Measurements from ENCODE around the gene SEC24B.

SEC24B gene

GRCh38 chr4:109433205-109434006, at the start of gene SEC24B:
TSS of gene SEC24B (plus strand) at chr4:109433815. CDS start at chr4:109433870, 55 bp downstream.
- DNase-seq (ENCODE audit: low read depth, low spot score), result peak; percentile 71

- DNase-seq (ENCODE audit: low read depth, low spot score), result no peak
Measured at GRCh38 chr4:109383823-109384222, 49.8 kb upstream of the SEC24B start.

GRCh38 chr4:109385260-109385659, 48.4 kb upstream of the SEC24B start:
- no peak for DNase-seq (ENCODE audit: low read depth, low spot score)

GRCh38 chr4:109389369-109390114, 44.1 kb upstream of the SEC24B start:
- no peak for DNase-seq (ENCODE audit: low read depth, low spot score)

- DNase-seq (ENCODE audit: low read depth, low spot score), result no peak
Measured at GRCh38 chr4:109390115-109390768, 43.4 kb upstream of the SEC24B start.

GRCh38 chr4:109395694-109396093, 37.9 kb upstream of the SEC24B start:
- DNase-seq (ENCODE audit: low read depth, low spot score), result no peak

GRCh38 chr4:109398928-109399327, 34.7 kb upstream of the SEC24B start:
- DNase-seq (ENCODE audit: low read depth, low spot score), result no peak

GRCh38 chr4:109406337-109406931, 27.2 kb upstream of the SEC24B start:
- no peak for DNase-seq (ENCODE audit: low read depth, low spot score)

GRCh38 chr4:109407027-109407737, 26.4 kb upstream of the SEC24B start:
- no peak for DNase-seq (ENCODE audit: low read depth, low spot score)

- DNase-seq (ENCODE audit: low read depth, low spot score), result no peak
Measured at GRCh38 chr4:109408711-109409110, 24.9 kb upstream of the SEC24B start.

- no peak for DNase-seq (ENCODE audit: low read depth, low spot score)
Measured at GRCh38 chr4:109410226-109410625, 23.4 kb upstream of the SEC24B start.

GRCh38 chr4:109410776-109411175, 22.8 kb upstream of the SEC24B start:
- DNase-seq (ENCODE audit: low read depth, low spot score), result no peak

- no peak for DNase-seq (ENCODE audit: low read depth, low spot score)
Measured at GRCh38 chr4:109411964-109412363, 21.7 kb upstream of the SEC24B start.

GRCh38 chr4:109412776-109413175, 20.8 kb upstream of the SEC24B start:
- no peak for DNase-seq (ENCODE audit: low read depth, low spot score)

GRCh38 chr4:109414938-109415337, 18.7 kb upstream of the SEC24B start:
- DNase-seq (ENCODE audit: low read depth, low spot score), result no peak

GRCh38 chr4:109418588-109418987, 15.0 kb upstream of the SEC24B start:
- DNase-seq (ENCODE audit: low read depth, low spot score), result no peak

GRCh38 chr4:109419679-109420078, 13.9 kb upstream of the SEC24B start:
- no peak for DNase-seq (ENCODE audit: low read depth, low spot score)

- DNase-seq (ENCODE audit: low read depth, low spot score), result no peak
Measured at GRCh38 chr4:109424093-109424841, 9.3 kb upstream of the SEC24B start.

GRCh38 chr4:109425405-109425804, 8.2 kb upstream of the SEC24B start:
- DNase-seq (ENCODE audit: low read depth, low spot score), result no peak

- DNase-seq (ENCODE audit: low read depth, low spot score), result no peak
Measured at GRCh38 chr4:109429545-109429944, 4.1 kb upstream of the SEC24B start.

- no peak for DNase-seq (ENCODE audit: low read depth, low spot score)
Measured at GRCh38 chr4:109432203-109432602, 1.4 kb upstream of the SEC24B start.
